Measurements from ENCODE around the gene TMEM97. TPM values are rescaled to one million over a fixed set of nuclear protein-coding genes. Genes with fewer than 3 reads are reported as not detected.
"Not testable (repeated sequence)": the region's sequence is repeated elsewhere in the genome, so short reads cannot be mapped to it uniquely, and the experiment has no call there.

TMEM97 gene
- total RNA-seq: 3.9 TPM
- long read RNA-seq, transcript TMEM97-201 (3 exons, 2,568 nt): major isoform, 5 of 7 reads
- long read RNA-seq, partial matches to known transcripts: 2 of 7 reads
- long read RNA-seq, other reads (novel, unspliced or antisense): 0 of 7 reads

DNA sequence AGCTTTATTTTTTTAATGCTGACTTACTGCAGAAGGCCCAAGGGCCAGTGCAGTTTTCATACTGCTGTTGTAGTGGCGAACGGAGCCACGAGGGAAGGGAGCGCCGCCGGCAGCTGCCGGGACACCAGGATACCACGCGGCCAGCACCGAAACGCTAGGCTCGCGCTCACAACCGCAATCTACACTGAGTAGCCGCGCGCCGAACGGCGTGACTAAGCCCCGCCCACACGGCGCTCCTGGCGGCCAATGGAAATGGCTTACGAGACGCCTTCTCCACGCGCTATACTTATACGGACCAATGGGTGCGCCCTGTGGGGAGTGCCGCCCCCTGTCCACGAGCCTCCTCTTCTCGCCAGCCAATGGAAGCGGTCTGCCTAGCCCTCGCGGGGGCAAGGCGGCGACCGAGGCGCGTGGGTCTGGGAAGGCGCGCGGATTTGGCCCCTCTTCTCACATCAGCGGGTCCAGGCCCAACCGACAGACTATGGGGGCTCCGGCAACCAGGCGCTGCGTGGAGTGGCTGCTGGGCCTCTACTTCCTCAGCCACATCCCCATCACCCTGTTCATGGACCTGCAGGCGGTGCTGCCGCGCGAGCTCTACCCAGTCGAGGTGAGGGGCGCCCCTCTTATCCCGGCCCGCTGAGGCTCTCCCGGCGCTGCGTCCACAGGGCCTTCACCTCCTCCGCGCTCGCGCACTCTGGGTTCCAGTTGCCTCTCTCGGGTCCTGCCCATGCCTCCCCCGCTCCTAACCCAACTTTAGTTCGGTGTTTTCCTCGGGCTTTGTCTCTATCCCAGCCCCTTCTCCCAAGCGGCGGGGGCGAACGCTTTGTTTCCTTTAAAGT lies at the start of gene TMEM97:
TSS of gene TMEM97 (plus strand) at position 442 of the 839 bp plus-strand sequence. CDS start at position 482, 40 bp downstream.
- intact Hi-C loops (cut with DNase I): no loop called here
- peak; percentile 96 for DNase-seq (ENCODE audit: low spot score)

DNA sequence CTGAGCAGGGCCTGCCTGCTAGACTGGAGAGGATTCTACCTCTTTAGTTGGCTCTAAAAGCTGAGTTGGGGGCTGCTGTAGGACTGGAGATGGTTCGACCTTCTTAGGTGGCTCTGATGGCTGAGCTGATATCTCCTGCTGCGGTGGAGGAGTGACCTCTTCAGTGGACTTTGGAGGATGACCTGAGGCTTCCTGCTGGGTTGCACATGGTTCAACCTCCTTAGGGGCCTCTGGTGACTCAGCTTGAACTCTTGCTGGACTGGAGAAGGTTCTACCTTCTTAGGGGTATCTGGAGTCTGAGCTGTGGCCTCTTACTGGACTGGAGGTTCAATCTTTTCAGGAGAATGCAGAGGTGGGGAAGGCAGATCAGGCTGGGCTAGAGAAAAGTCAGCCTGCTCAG lies 48.9 kb upstream of the TMEM97 start:
- intact Hi-C loops (cut with DNase I): no loop called here

DNA sequence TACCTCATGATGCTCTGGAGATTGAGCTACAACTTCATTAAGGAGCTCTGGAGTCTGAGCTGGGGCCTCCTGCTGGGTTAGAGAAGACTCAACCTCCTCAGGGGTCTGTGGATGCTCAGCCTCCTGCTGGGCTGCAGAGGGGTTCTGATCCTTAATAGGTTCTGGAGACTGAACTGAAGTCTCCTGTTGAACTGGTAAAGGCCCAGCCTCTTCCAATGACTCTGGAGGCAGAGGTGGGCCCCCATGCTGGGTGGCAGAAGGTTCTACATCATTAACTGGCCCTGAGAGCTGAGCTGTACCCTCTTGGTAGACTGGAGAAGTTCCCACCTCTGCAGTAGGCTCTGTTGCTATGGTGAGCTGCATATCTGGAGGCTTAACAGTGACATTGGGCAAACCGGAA lies 48.1 kb upstream of the TMEM97 start:
- DNase-seq (ENCODE audit: low spot score): peak; percentile 60
- intact Hi-C loops (cut with DNase I): no loop called here

More for the DNA sequence above, 48.9 kb upstream of the TMEM97 start:
- DNase-seq (ENCODE audit: low spot score): peak; percentile 69

DNA sequence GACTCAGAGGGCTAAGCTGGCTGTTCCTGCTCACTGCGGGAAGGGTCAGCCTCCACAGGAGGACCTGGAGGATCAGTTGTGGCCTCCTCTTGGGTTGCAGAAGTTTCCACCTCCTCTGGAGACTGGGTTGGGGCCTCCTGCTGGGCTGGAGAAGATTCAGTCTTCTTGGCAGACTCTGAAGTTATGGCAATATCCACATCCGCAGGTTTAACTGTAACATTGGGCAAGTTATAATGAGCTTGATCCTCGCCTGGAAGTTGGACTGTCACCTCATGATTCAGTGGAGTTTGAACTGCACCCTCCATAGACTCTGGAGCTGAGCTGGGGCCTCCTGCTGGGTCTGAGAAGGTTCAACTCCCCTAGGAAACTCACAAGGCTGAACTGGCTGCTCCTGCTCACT lies 47.6 kb upstream of the TMEM97 start:
- peak; percentile 49 for DNase-seq (ENCODE audit: low spot score)
- intact Hi-C loops (cut with DNase I): no loop called here

DNA sequence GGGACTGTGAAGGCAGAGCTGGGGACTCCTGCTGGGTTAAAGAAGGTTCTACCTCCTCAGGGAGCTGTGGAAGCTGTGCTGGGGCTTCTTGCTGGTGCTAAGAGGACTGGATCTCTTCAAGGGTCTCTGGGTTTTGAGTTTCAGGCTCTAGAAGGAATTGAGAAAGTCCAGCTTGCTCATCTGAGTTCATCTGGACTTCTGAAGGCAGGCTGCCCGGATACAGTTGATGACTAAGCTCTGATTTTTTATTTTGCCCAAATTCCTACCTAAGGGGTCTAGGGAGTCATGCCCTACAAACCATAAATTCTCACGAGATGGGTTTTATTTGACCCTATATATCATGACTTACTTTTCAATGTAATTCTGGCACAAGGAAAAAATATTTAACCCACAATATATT lies 46.8 kb upstream of the TMEM97 start:
- intact Hi-C loops (cut with DNase I): no loop called here
- no peak for DNase-seq (ENCODE audit: low spot score)

DNA sequence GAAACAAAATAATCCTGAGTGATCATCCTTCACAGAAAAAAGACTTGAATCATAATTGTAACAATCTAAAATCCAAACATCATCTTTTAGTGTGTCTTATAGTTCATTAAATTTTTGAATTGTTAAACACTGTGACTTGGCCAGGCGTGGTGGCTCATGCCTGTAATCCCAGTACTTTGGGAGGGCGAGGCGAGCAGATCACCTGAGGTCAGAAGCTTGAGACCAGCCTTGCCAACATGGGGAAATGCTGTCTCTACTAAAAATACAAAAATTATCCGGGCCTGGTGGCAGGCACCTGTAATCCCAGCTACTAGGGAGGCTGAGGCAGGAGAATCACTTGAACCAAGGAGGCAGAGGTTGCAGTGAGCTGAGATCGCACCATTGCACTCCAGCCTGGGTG lies 45.7 kb upstream of the TMEM97 start:
- intact Hi-C loops (cut with DNase I); DNase-seq (ENCODE audit: low spot score): not testable (repeated sequence)

DNA sequence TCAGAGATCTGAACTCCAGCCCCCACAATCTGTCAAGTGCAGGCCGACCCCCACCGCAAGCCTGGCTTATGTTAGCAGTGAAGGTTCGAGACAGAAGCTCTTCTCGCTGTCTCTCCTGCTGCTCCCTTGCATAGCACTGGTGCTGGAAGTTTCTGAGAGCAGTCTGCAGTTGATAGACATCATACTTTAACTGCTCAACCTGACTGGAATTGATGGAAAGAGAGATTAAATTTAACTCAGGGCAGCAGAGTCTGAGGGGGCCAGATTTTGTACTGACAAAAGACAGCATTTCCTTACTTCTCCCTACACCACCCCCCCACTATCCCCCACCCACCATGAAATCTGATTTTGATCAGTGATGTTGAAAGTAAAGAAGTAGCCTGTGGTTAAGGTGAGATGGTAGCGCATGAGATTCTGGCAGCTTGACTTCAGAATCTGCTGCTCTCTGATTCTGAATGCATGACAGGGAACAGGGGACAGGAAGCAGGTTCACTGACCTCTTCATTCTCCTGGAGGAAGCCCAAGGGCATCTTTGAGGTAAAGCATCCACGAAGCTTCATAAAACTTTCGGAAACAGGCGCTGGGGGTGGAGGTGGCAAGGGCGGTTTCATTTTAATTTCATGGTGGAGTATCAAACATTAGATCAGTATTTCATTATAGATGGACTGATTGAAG lies 44.3 kb upstream of the TMEM97 start:
- intact Hi-C loops (cut with DNase I): no loop called here
- DNase-seq (ENCODE audit: low spot score): no peak

DNA sequence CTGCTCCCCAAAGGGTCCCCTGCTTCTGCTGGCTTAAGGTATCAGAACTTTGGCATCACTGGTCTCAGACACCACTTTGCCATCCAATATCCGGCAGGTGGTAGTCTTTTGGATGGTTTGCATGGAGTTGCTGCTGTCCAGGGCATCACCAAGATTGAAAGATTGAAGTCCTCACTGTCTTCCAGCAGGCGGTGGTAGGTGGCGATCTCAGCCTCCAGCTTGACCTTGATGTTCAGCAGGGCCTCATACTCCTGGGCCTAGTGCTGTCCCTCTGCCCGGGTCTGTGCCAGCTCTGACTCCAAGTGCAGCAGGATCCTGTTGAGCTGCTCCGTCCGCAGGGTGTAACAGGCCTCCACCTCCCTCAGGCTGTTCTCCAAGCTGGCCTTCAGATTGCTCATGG lies 43.0 kb upstream of the TMEM97 start:
- DNase-seq (ENCODE audit: low spot score): no peak
- intact Hi-C loops (cut with DNase I): no loop called here

DNA sequence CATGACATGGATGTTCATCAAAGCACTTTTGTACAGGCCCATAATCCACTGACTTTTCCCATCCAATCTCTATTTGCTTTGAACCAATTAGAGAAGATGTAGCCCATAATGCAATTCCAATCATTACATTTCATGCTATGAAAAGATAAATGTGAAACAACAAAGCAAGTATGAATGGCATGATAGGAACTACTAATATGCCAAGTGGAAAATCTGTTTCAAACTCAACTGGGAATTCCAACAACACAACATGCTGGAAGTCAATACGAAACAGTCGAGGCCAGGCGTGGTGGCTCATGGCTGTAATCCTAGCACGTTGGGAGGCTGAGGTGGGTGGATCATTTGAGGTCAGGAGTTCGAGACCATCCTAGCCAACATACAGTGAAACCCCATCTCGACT lies 39.6 kb upstream of the TMEM97 start:
- intact Hi-C loops (cut with DNase I): no loop called here
- no peak for DNase-seq (ENCODE audit: low spot score)

DNA sequence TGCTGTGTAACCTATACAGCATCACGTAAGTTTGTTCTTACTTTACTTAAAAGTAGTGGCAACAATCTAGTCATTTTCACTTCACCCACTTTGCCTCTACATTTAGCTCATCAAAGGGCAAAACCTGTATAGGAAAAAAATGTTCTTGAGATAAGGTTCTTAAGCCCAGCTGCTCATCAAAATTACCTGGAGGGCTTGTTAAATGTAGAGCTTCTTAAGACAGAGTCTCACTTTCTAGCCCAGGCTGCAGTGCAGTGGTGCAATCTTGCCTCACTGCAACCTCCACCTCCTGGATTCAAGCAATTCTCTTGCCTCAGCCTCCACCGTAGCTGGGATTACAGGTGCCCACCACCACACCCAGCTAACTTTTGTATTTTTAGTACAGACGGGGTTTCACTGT lies 38.2 kb upstream of the TMEM97 start:
- DNase-seq (ENCODE audit: low spot score): no peak
- intact Hi-C loops (cut with DNase I): no loop called here

DNA sequence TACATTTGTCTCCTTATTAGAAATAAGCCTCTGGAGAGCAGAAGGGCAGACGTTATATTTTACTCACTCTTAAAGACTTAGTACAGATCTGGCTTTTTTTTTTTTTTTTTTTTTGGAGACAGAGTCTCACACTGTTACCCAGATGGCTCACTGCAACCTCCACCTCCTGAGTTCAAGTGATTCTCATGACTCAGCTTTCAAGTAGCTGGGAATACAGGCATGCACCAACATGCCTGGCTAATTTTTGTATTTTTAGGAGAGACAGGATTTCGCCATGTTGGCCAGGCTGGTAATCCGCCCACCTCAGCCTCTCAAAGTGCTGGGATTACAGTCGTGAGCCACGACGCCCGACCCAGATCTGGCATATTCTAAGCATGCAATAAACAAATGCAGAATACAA lies 36.4 kb upstream of the TMEM97 start:
- DNase-seq (ENCODE audit: low spot score): no peak
- intact Hi-C loops (cut with DNase I): no loop called here

DNA sequence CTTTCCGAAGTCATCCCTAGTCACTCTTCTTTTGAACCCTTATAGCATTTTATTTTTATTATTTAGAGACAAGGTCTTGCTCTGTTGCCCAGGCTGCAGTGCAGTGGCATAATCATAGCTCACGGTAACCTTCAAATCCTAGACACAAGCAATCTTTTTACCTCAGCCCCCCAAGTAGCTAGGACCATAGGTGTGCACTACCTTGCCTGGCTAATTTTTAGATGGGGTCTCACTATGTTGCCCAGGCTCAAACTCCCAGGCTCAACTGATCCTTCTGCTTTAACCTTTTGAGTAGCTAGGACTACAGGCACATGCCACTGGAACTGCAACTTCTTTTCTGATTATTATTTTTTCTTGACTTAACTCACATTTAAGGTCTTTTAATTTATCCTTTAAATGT lies 33.0 kb upstream of the TMEM97 start:
- intact Hi-C loops (cut with DNase I): no loop called here
- no peak for DNase-seq (ENCODE audit: low spot score)

DNA sequence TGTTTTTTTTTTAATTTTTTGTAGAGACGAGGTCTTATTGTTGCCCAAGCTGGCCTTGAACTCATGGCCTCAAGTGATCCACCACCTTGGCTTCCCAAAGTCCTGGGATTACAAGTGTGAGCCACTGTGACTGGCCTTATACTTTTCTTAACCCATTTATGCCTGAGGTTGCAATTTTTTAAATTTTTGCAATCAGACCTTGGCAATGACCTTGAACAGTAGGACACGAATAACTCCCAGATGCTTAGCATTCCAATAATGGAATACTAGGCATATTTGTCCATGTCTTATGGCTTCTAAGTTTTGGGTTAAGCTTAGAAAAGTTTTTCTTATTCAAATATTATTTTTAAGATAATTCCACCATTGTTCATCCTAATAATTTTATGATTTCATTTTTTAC lies 28.3 kb upstream of the TMEM97 start:
- intact Hi-C loops (cut with DNase I): no loop called here

DNA sequence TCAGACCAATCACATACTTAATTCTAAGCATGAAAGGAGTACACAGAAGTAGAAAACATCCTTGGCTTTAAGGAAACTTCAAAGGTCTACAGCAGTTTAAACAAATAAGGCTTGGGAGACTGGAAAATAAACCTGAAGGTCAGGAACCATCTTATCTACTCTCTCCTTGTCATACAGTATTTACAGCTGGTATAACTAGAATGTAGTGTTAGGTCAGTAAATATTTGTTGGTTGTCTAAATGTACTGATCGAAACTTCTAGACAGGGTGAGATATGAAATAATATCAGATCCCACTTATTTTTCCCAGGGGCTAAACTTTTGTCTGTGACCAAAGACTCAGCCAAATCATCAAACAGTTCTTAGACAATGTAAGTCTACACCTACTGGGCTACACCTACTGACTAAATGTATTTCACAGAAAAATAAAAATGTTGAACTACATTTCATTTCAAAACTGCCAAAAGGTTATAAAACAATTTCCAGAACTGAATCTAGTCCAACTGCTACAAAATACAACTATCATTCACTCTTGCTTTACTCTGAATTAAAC lies 27.1 kb upstream of the TMEM97 start:
- intact Hi-C loops (cut with DNase I): no loop called here
- DNase-seq (ENCODE audit: low spot score): no peak

More for the DNA sequence above, 28.3 kb upstream of the TMEM97 start:
- DNase-seq (ENCODE audit: low spot score): no peak

DNA sequence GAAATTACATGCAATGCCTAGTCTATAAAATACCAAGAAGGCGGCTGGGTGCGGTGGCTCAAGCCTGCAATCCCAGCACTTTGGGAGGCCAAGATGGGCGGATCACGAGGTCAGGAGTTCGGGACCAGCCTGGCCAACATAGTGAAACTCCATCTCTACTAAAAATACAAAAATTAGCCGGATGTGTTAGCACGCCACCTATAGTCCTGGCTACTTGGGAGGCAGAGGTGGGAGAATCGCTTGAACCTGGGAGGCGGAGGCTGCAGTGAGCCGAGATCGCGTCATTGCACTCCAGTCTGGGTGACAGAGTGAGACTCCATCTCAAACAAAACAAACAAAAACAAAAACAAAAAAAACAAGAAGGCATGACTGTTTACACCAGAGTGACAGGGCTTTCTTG lies 26.1 kb upstream of the TMEM97 start:
- DNase-seq (ENCODE audit: low spot score); intact Hi-C loops (cut with DNase I): not testable (repeated sequence)

DNA sequence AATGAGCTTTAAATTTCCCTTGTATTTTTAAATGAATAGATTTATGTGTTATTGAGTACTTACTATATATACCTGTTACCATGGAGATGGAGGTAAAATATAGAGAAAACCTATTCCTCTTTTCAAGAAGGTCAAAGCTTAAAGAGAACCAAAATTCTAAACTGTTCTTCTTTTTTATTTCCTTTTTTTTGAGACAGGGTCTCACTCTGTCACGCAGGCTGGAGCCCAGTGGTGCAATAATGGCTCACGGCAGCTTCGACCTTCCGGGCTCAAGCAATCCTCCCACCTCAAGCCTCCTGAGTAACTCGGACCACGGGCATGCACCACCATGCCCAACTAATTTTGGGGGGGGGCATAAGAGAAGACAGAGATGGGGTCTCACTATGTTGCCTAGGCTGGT lies 25.0 kb upstream of the TMEM97 start:
- intact Hi-C loops (cut with DNase I): no loop called here
- no peak for DNase-seq (ENCODE audit: low spot score)

DNA sequence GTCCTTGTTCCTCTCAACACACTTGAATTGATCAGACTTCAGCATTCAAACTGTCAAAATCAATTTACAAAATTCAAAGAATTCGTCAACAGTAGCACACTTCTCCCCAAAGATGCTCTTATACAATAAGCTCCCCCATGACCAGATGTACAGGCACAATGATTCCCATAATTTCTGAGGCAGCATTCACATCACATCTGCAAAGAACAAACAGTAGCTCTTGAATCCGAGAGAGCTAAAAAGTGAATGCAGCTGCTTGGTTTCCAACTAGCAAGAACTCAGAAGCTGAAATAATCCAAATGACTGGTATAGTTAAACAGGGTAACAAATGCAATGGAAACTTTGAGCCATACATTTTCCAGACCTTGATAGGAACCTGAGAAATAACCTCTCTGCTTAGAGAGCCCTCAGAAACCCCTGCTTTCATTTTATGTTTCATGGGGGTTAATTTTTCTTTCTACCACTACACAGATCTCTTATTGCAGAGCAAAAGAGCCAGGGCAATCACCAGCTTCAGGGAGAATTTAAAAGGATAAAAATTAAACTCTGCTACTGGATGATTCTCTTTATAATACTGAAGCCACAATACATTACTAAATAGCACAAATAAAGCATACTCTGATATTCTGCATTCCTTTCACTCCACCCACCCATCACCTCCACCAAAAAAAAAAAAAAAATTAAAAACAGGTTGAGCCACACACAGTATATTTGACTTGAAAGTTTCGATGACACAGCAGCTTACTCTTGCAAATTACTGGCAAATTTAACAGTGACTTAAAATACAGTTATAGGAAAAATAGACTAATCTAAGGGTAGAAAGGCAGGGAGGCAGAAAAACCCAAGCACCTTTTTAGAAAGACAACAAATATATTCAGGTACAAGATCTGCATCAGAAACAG lies 23.1 kb upstream of the TMEM97 start:
- intact Hi-C loops (cut with DNase I): no loop called here
- no peak for DNase-seq (ENCODE audit: low spot score)

DNA sequence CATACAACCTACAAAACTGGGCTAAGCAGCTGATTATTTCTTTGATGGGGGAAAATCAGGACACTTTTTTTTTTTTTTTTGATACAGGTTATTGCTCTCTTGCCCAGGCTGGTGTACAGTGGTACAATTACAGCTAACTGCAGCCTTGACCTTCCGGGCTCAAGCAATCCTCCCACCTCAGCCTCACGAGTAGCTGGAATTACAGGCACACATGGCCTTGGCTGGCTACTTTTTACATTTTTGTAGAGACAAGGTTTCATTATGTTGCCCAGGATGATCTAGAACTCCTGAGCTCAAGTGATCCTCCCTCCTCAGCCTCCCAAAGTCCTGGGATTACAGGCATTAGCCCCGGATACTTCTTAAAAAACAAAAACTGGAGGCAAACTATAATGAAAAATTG lies 20.6 kb upstream of the TMEM97 start:
- no peak for DNase-seq (ENCODE audit: low spot score)
- intact Hi-C loops (cut with DNase I): no loop called here

DNA sequence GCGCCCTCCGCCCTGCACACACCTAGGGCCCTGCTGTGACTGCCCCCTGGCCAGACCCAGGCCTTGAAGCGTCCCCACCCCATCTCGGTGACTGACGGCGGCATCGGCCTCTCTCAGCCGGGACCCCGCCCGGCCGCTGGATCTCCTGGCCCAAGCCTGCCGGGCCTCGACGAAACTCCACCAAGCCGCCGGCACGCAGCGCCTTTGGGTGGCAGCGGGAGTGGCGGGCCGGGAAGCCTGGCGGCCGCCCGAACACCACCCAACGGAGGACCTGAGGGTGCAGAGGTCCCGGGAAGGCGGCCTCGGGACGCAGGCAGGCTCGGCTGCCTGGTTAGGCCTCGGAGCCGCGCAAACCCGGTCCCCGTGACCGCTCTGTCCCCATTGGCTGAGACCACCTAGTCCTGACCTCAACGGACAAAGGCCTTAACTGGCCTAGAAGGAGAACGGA lies 12.0 kb upstream of the TMEM97 start:
- no peak for DNase-seq (ENCODE audit: low spot score)

DNA sequence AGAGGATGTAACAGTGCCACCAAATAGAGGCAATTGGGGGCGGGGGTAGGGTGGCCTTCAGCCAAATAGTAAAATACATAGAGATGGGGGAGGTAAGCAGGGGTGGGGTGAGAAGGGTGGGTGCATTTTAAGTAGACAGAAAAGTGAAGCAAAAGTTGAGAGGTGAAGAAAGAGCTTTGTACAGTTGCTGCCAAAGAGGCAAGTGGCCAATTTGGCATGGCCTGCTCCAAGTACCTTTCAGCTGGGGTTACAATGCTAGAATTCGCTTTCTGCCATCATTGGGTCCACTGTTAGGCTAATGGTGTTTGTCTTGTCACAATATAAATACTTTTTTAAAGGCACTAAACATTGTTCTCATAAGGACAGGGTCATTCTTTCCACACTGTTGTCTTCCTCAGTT lies 5.2 kb upstream of the TMEM97 start:
- intact Hi-C loops (cut with DNase I): no loop called here
- DNase-seq (ENCODE audit: low spot score): no peak

More for the DNA sequence above, 12.0 kb upstream of the TMEM97 start:
- intact Hi-C loops (cut with DNase I): no loop called here

Measured in cardiac septum (tissue), 1 donor.